Measurements from ENCODE around the gene TSPAN33.
"Not testable (repeated sequence)": the region's sequence is repeated elsewhere in the genome, so short reads cannot be mapped to it uniquely, and the experiment has no call there.

Gene TSPAN33

GRCh38 chr7:129144095-129144833, at the start of gene TSPAN33:
Gene TSPAN33, plus strand, starts transcription at chr7:129144707. Its CDS starts 274 bp downstream, at chr7:129144981.
- peak; percentile 90 for DNase-seq

- no peak for DNase-seq
Measured at GRCh38 chr7:129095258-129095657, 49.2 kb upstream of the TSPAN33 start.

- no peak for DNase-seq
Measured at GRCh38 chr7:129098409-129099084, 46.0 kb upstream of the TSPAN33 start.

GRCh38 chr7:129100827-129101166, 43.7 kb upstream of the TSPAN33 start:
- no peak for DNase-seq

- no peak for DNase-seq
Measured at GRCh38 chr7:129101746-129102145, 42.8 kb upstream of the TSPAN33 start.

- DNase-seq = no peak
Measured at GRCh38 chr7:129103561-129104324, 40.8 kb upstream of the TSPAN33 start.

GRCh38 chr7:129108581-129108980, 35.9 kb upstream of the TSPAN33 start:
- DNase-seq = no peak

GRCh38 chr7:129110258-129110981, 34.1 kb upstream of the TSPAN33 start:
- no peak for DNase-seq

GRCh38 chr7:129110982-129111376, 33.5 kb upstream of the TSPAN33 start:
- DNase-seq = no peak

- no peak for DNase-seq
Measured at GRCh38 chr7:129115676-129116075, 28.8 kb upstream of the TSPAN33 start.

GRCh38 chr7:129118182-129118581, 26.3 kb upstream of the TSPAN33 start:
- no peak for DNase-seq

- DNase-seq = no peak
Measured at GRCh38 chr7:129118976-129119375, 25.5 kb upstream of the TSPAN33 start.

GRCh38 chr7:129121501-129122077, 22.9 kb upstream of the TSPAN33 start:
- DNase-seq = not testable (repeated sequence)

GRCh38 chr7:129122078-129122750, 22.3 kb upstream of the TSPAN33 start:
- no peak for DNase-seq

- DNase-seq = no peak
Measured at GRCh38 chr7:129122751-129123509, 21.6 kb upstream of the TSPAN33 start.

- no peak for DNase-seq
Measured at GRCh38 chr7:129123510-129123857, 21.0 kb upstream of the TSPAN33 start.

GRCh38 chr7:129126314-129126713, 18.2 kb upstream of the TSPAN33 start:
- DNase-seq = no peak

GRCh38 chr7:129127154-129127553, 17.4 kb upstream of the TSPAN33 start:
- no peak for DNase-seq

- DNase-seq = no peak
Measured at GRCh38 chr7:129127601-129128000, 16.9 kb upstream of the TSPAN33 start.

- DNase-seq = no peak
Measured at GRCh38 chr7:129134356-129134987, 10.0 kb upstream of the TSPAN33 start.
